ENCODE data around the gene EMC9.
"Not testable (repeated sequence)": the region's sequence is repeated elsewhere in the genome, so short reads cannot be mapped to it uniquely, and the experiment has no call there.

The EMC9 gene

GRCh38 chr14:24106672-24107271 lies 34.6 kb downstream of the EMC9 start:
- no peak for DNase-seq

DNA sequence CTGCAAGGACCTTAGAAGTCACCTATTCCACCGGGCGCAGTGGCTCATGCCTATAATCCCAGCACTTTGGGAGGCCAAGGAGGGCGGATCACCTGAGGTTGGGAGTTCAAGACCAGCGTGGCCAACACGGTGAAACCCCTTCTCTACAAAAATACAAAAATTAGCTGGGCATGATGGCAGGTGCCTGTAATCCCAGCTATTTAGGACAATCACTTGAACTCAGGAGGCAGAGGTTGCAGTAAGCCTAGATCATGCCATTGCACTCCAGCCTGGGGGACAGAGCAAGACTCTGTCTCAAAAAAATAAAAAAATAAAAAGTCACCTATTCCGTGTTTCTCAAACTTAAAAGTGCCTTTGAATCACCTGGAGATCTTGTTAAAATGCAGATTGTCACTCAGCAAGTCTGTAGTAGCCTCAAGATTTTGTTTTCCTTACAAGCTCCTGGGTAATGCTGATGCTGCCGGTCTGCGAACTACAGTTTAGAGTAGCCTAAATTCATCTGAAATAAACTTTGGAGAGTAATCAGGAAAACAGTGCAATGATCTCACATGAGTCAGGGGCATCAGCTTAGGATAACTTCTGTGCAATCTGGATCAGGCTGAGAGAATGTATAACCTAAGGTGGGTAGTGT lies 35.7 kb downstream of the EMC9 start:
- DNase-seq, result not testable (repeated sequence)

GRCh38 chr14:24103451-24103850 lies 37.9 kb downstream of the EMC9 start:
- no peak for DNase-seq

DNA sequence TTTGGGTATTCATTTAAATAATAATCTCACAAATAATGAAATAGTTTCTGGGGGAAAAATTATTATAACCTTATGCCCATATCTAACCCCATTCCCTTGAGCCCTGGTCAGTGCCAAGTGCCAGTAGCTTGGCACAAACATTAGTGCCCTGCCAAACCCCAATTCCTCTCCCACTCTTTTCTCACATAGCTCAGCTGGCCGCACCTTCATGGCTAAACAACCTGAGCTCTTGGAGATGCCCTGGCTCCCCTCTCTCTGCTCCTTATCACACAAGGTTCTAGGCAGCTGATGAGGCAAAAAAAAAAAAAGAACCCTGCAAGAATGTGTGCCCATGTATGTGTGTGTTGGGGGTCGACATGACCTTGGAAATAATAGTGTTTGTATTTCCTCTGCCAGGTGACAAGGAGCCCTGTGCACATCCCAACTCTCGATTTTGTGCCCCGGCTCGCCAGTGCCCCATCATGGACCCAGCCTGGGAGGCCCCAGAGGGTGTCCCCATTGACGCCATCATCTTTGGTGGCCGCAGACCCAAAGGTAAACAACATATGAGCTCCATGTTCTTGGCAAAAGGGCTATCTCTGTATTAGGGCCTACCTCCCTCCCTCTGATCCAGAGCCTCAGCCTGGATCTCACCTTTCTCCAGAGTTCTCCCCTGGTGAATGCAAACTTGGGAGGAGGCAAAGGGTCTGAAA lies 38.9 kb downstream of the EMC9 start:
- DNase-seq, result no peak

DNA sequence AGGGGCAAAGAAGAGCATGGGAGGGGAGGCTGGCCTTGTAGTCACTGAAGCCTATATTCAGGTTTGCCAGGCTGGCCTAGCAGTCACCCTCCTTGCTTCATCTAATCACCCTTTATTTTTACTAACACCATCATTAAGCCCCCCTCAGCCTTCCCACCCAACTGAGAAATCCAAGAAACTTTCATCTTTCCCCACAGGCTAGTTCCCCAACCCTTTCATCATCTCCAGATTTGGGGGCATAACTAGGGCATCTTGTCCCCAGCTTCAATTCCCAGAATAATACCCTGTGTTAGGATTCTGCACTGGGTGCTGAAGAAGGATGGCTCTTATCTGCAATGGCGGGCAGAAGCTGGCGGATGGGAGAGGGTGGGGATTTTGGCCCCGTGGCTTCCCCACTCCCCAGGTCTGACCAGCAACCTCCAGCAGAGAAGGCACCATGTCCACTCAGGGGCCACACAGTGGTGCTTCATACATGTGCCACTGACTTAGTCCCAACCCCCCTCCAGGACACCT lies 40.4 kb downstream of the EMC9 start:
- DNase-seq, result no peak

- no peak for DNase-seq
These were observed 41.0 kb downstream of the EMC9 start for GRCh38 chr14:24100197-24100981.

GRCh38 chr14:24098927-24099813 lies 42.2 kb downstream of the EMC9 start:
- no peak for DNase-seq

- DNase-seq, result no peak
These were observed 43.0 kb downstream of the EMC9 start for GRCh38 chr14:24098229-24098926.

- DNase-seq, result no peak
These were observed 44.7 kb downstream of the EMC9 start for GRCh38 chr14:24096545-24097181.

DNA sequence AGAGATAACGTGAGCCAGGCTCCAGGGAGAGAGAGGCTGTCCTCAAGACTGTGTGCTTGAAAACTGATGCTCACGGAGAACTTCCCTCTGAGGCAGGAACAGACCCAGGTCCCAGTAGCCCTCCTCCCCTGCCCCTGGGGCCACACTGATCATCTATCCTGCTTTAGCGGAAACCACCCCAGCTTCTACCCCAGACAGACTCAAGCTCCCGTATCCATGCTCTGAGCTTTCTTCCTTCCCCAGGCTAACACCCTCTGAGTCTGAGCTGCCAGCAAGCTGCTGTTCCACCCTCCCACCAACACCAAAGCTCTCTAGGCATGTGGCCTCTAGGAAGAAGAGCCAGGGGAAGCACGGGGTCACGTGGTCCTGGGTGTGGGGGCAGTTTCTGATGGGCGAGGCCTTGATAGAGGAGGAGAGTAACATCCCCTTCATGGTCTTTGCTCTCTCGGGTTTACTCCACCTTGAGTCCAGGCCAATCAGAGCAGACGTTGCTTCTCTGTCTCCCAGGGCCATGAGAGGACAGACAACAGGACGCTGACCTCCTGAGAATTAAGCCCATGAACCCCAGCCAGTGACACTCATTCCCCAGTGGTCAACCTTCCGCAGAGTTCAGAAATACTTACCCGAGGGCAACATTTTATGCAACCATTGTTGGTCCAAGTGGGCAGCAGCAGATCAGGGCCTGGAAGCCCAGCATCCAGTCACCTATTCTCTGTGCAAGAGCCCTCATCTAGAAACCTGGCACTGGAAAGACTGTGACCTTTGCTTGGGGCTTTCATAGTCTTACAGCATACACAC lies 45.9 kb downstream of the EMC9 start:
- no peak for DNase-seq

DNA sequence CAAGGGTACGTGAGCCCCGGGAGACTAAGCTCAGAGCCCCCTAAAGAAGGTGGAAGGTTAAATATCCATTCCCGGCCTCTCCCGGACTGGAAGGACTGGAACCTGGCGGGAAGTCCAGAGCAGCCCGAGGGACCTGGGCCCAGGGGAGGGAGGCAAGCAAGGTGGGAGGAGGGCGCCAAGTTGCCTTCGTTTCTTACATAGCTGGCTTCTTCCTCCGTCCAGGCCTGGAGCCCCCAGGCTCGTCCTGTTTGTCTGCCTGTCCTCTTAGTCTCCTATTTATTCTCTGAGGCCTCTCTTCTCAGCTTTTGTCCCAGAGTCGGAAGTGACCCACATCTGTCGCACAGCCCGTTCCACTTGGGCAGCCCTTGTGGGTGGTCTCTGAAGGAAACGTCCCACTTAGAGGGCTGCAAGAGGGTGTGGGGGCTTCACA lies 46.5 kb downstream of the EMC9 start:
- no peak for DNase-seq

- peak; percentile 63 for DNase-seq
These were observed 47.2 kb downstream of the EMC9 start, which contains the start of gene PCK2 for GRCh38 chr14:24093901-24094840. Gene PCK2 (plus strand): TSS chr14:24094311. CDS start chr14:24094406, 95 bp downstream.

DNA sequence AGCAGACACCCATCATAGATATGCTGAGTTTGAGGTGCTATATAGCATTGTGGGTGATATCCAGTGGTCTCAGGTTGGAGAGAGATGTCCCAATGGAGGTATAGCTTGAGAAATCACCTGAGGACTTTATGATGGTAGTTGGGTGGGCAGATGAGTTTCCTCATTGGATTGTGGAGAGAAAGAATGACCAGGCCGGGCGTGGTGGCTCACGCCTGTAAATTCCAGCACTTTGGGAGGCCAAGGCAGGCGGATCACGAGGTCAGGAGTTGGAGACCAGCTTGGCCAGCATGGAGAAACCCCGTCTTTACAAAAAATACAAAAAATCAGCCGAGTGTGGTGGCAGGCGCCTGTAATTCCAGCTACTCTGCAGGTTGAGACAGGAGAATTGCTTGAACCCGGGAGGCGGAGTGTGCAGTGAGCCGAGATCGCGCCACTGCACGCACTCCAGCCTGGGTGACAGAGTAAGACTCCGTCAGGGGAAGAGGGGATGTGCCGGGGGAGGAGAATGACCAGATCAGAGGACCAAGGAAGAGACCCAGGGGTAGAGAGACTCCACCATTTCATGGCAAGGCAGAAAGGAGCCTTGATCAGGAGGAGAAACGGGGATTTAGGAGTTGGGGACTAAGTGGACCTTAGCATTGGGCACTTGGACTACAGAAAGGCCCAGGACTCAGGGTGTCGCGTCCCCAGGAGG lies 48.0 kb downstream of the EMC9 start:
- DNase-seq, result no peak

- no peak for DNase-seq
These were observed 48.7 kb downstream of the EMC9 start for GRCh38 chr14:24092505-24093206.

- no peak for DNase-seq
These were observed 49.3 kb downstream of the EMC9 start for GRCh38 chr14:24092110-24092504.

DNA sequence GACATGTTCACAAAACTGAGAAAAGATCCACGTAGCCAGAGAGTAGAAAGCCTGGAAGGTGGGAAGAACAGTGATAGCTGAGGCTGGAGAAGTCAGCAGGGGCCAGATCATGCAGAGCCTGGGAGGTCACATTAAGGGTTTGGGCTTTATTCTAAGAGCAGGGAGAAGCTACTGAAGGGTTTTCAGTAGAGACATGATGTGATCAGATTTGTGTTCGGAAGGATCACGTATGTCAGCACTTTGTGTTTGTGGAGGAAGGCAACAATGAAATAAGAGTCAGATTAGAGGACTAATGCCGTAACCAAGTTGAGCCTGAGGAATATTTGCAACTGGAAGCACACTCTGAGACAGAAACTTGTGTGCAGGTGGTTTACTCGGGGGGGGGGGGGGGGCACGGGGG lies 51.5 kb downstream of the EMC9 start:
- DNase-seq, result no peak
